Caco-2 (cell line): ENCODE results near the gene EVPL. TPM values are rescaled to one million over a fixed set of nuclear protein-coding genes. Genes with fewer than 3 reads are reported as not detected.

Experiments
- BruUV-seq: library from RNA; stranded (reverse); fragments of 400-500 nt; replicated peaks from 2 replicates; lab custom pipeline; 2021; lab: Mats Ljungman, UMichigan
- CTCF ChIA-PET: fragments of 300-600 bp; sonication (Branson Sonifier 250); formaldehyde crosslinking; loops from one replicate; lab custom pipeline; 2022; ENCODE audit warnings: antibody characterized with exemption; lab: Charles Lee
- POLR2A ChIA-PET: fragments of 300-600 bp; sonication (Branson Sonifier 250); formaldehyde crosslinking; loops from one replicate; lab custom pipeline; 2022; ENCODE audit warnings: antibody characterized with exemption; lab: Charles Lee
- DNase-seq, 2 experiments: peaks; one replicate each; pipeline versions ENCODE4 v3.0.0 to v3.0.0-alpha.2; 2020 to 2022
- H3K27me3 ChIP-seq: replicated peaks from 2 replicates; pipeline ENCODE4 v1.6.0; 2011; ENCODE audit warnings: low read length; ENCODE audit not compliant: control insufficient read depth, insufficient read depth
- H3K36me3 ChIP-seq: 2 replicates; pipeline ENCODE4 v1.5.1; 2011; ENCODE audit warnings: low read length; ENCODE audit not compliant: control insufficient read depth, insufficient read depth
- H3K4me1 ChIP-seq: fragments of 250-450 bp; sonication (Bioruptor Pico); 2 replicates; pipeline ENCODE4 v1.5.1; 2020; ENCODE audit warnings: mild to moderate bottlenecking
- H3K4me3 ChIP-seq: 2 replicates; pipeline ENCODE4 v1.5.1; 2011; ENCODE audit warnings: low read depth, mild to moderate bottlenecking, control low read depth, low read length
- H3K9me3 ChIP-seq: fragments of 250-450 bp; sonication (Bioruptor Pico); 2 replicates; pipeline ENCODE4 v1.5.1; 2020; ENCODE audit warnings: mild to moderate bottlenecking, moderate library complexity
- H3K27ac Mint-ChIP-seq: one replicate; pipeline ENCODE4 v1.8.0; 2022; ENCODE audit warnings: mixed read lengths; ENCODE audit not compliant: unreplicated experiment
- H3K27me3 Mint-ChIP-seq: one replicate; pipeline ENCODE4 v1.8.0; 2022; ENCODE audit warnings: mixed read lengths; ENCODE audit not compliant: insufficient read depth, unreplicated experiment
- H3K36me3 Mint-ChIP-seq: one replicate; pipeline ENCODE4 v1.8.0; 2022; ENCODE audit warnings: mild to moderate bottlenecking, mixed read lengths; ENCODE audit not compliant: insufficient read depth, unreplicated experiment
- H3K4me1 Mint-ChIP-seq: one replicate; pipeline ENCODE4 v1.8.0; 2022; ENCODE audit warnings: low read depth, mixed read lengths; ENCODE audit not compliant: unreplicated experiment
- H3K4me3 Mint-ChIP-seq: one replicate; pipeline ENCODE4 v1.8.0; 2022; ENCODE audit warnings: mild to moderate bottlenecking, moderate library complexity, mixed read lengths; ENCODE audit not compliant: unreplicated experiment
- H3K9me3 Mint-ChIP-seq: one replicate; pipeline ENCODE4 v1.8.0; 2022; ENCODE audit warnings: mixed read lengths; ENCODE audit not compliant: unreplicated experiment
- intact Hi-C: fragments of 100-400 bp; cut with micrococcal nuclease; formaldehyde crosslinking; loops from one replicate; pipeline ENCODE4 v1.10.0; 2022; ENCODE audit not compliant: unreplicated experiment
- total RNA-seq: library from RNA; stranded (reverse); gene quantifications from 2 replicates; pipeline ENCODE4 v1.2.3, GENCODE V29; 2022
- TF ChIP-seq, protein P1 (sequence below), 2 experiments: fragments of 200-600 bp in 1 of 2; IDR thresholded peaks; 1 replicate in 1 of 2; 2 replicates in 1 of 2; pipeline versions ENCODE4 v1.5.1 to v1.8.0; 2011 to 2022; ENCODE audit warnings: antibody characterized with exemption in 1 of 2, control low read depth in 1 of 2, inconsistent platforms in 1 of 2, low read depth in 1 of 2, low read length in 1 of 2, mild to moderate bottlenecking in 1 of 2, moderate library complexity in 1 of 2; ENCODE audit not compliant: insufficient read depth in 1 of 2, severe bottlenecking in 1 of 2, unreplicated experiment in 1 of 2

Gene EVPL
- total RNA-seq, 1 experiment from 2014 or later = 0.16 TPM

DNA sequence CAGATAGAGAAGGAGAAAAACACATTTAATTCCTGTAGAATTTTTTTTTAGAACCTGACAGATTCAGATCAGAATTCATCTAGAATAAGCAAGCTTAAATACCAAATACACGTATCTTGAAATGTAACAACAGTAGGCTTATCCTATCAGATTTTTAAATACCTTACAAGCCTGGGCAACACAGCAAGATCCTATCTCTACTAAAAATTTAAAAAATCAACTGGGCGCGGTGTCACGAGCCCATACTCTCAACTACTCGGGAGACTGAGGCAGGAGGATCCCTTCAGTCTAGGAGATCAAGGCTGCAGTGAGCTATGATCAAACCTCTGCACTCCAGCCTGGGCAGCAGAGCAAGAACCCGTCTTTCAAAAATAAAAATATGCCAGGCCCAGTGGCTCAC lies 61.6 kb downstream of the EVPL start:
- ChIA-PET POLR2A (interaction anchor here (0.7 kb wide), 1 partner anchor 55 kb away, joined by 6 read pairs; no protein-coding TSS in a partner anchor), CTCF (interaction anchor here (0.7 kb wide), 1 partner anchor 60 kb away, joined by 4 read pairs; the partner anchor contains the start of gene MRPL38)
- Histone ChIP-seq H3K36me3 (no peaks in the 10 kb centered on the region), H3K27me3 (no peaks in the 10 kb centered on the region), H3K4me3 (no peak overlapping the region), H3K4me1 (peaks cover 10% of the 10 kb centered on the region), H3K9me3 (no peaks in the 10 kb centered on the region)
- Mint-ChIP-seq H3K36me3 (peaks cover 24% of the 10 kb centered on the region), H3K27me3 (no peaks in the 10 kb centered on the region), H3K27ac (no peak overlapping the region), H3K4me1 (peaks cover 7% of the 10 kb centered on the region), H3K4me3 (no peak overlapping the region), H3K9me3 (peaks cover 9% of the 10 kb centered on the region)
- BruUV-seq = no TSS peak
- DNase-seq = no peak
- TF ChIP-seq, protein P1, sequence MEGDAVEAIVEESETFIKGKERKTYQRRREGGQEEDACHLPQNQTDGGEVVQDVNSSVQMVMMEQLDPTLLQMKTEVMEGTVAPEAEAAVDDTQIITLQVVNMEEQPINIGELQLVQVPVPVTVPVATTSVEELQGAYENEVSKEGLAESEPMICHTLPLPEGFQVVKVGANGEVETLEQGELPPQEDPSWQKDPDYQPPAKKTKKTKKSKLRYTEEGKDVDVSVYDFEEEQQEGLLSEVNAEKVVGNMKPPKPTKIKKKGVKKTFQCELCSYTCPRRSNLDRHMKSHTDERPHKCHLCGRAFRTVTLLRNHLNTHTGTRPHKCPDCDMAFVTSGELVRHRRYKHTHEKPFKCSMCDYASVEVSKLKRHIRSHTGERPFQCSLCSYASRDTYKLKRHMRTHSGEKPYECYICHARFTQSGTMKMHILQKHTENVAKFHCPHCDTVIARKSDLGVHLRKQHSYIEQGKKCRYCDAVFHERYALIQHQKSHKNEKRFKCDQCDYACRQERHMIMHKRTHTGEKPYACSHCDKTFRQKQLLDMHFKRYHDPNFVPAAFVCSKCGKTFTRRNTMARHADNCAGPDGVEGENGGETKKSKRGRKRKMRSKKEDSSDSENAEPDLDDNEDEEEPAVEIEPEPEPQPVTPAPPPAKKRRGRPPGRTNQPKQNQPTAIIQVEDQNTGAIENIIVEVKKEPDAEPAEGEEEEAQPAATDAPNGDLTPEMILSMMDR (IDR thresholded peaks at IDR 0.05; ENCODE audit: insufficient read depth in 1 of 2, low read depth in 1 of 2, low read length in 1 of 2, severe bottlenecking in 1 of 2, unreplicated experiment in 1 of 2) = no peak
- intact Hi-C loops = no loop called here

DNA sequence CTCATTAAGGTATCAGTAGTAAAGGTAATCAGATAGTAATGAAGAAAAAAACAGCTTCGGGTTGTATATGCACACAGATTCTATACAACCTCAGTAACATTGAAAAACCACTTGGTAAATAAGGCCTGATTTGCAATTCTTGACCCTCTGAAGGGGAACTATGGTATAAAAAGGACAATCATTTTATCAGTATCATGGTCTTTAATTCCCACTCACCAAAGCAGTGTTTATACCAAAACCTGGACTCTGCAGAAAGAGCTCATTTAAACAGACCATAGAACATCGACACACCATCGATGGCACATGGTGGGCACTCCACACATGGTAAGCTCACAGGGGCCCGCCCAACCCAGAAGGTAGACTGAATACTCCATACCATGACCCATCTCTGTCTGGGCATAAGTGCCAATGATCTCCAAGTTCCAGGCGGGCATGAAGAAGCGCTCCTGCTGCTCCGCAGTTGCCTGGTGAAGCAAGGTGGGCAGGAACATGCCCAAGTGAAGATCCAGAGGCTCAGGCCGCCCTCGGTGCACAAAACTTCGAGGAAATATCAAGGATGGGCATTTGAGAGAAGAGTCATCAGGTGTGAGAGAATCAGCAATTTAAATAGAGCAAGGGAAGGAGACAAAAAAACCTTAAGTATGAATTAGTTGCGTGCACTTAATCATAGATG lies 67.1 kb downstream of the EVPL start:
- H3K4me3 Mint-ChIP-seq = peak overlapping the region; percentile 54
- TF ChIP-seq, protein P1 (IDR thresholded peaks at IDR 0.05; ENCODE audit: insufficient read depth in 1 of 2, low read depth in 1 of 2, low read length in 1 of 2, severe bottlenecking in 1 of 2, unreplicated experiment in 1 of 2) = no peak
- no peaks in the 10 kb centered on the region for H3K9me3 Mint-ChIP-seq
- ChIA-PET POLR2A (interaction anchor here (0.6 to 1.9 kb wide), 4 partner anchors 19 to 104 kb away, joined by 3 to 10 read pairs (median 4); partner anchors contain the start of genes ACOX1, FBF1, TEN1 and WBP2), CTCF (interaction anchor here (0.9 to 2.1 kb wide), 5 partner anchors 13 to 55 kb away, joined by 3 to 7 read pairs (median 3); partner anchors contain the start of genes ACOX1, MRPL38 and TEN1)
- peaks cover 49% of the 10 kb centered on the region for H3K36me3 Mint-ChIP-seq
- peak overlapping the region; percentile 53 for H3K27ac Mint-ChIP-seq
- Histone ChIP-seq H3K4me1 (peaks cover 26% of the 10 kb centered on the region), H3K27me3 (no peaks in the 10 kb centered on the region), H3K36me3 (no peaks in the 10 kb centered on the region; the same call in 1 of the 2 replicates), H3K9me3 (no peaks in the 10 kb centered on the region), H3K4me3 (no peak overlapping the region)
- BruUV-seq = no TSS peak
- DNase-seq = no peak
- H3K27me3 Mint-ChIP-seq = no peaks in the 10 kb centered on the region
- H3K4me1 Mint-ChIP-seq = peaks cover 14% of the 10 kb centered on the region
- intact Hi-C loops = no loop called here

DNA sequence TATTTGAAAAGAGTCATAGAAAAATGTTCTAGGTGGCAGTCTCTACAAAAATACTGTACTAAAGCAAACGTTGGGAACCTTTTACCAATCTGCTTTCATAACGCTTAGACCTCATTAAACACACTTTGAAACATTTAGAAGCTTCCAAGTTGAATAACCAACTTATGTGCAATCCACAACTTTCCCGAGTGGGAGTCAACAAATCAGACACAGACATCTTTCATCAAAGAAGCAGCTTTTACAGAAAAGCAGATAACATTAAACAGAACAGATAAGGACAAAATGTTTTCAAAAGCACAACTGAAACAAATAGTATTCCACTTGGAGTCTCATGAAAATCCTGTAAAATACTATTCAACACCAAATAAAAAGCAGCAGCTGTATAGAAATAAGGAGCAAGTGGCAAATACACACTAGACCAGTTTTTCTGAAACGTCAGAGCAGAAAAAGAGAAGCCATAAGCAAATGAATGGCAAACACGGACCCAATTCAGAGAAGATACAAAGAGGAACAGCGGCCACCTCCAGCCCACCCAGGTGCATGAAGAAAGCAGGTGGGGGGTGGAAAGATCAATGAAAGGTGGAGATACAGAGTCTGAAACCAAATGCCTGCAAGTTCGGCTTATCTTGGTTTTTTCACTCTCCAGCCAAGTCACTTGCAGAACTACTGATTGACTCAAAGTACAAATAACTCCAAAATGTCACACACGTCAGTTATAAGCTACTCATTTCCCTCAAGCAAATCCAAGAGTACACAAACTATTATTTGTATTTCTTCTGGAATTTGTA lies 67.9 kb downstream of the EVPL start:
- intact Hi-C loops = no loop called here
- Histone ChIP-seq H3K4me1 (peaks cover 26% of the 10 kb centered on the region), H3K4me3 (no peak overlapping the region), H3K36me3 (no peaks in the 10 kb centered on the region; the same call in 1 of the 2 replicates), H3K9me3 (no peaks in the 10 kb centered on the region), H3K27me3 (no peaks in the 10 kb centered on the region)
- TF ChIP-seq, protein P1 (IDR thresholded peaks at IDR 0.05; ENCODE audit: insufficient read depth in 1 of 2, low read depth in 1 of 2, low read length in 1 of 2, severe bottlenecking in 1 of 2, unreplicated experiment in 1 of 2) = no peak
- POLR2A ChIA-PET = interaction anchor here (0.6 to 1.9 kb wide), 4 partner anchors 18 to 104 kb away, joined by 3 to 10 read pairs (median 4); partner anchors contain the start of genes ACOX1, FBF1, TEN1 and WBP2
- CTCF ChIA-PET = interaction anchor here (0.9 to 2.1 kb wide), 5 partner anchors 14 to 54 kb away, joined by 3 to 7 read pairs (median 3); partner anchors contain the start of genes ACOX1, MRPL38 and TEN1
- Mint-ChIP-seq H3K9me3 (no peaks in the 10 kb centered on the region), H3K4me3 (peak overlapping the region; percentile 54), H3K4me1 (peaks cover 14% of the 10 kb centered on the region), H3K36me3 (peaks cover 51% of the 10 kb centered on the region), H3K27me3 (no peaks in the 10 kb centered on the region), H3K27ac (peak overlapping the region; percentile 53)
- DNase-seq = peak; percentile 53 to 66
- BruUV-seq = TSS peak; percentile 16
